NCI-H1105 treated with DMSO at 0.1 percent for 48 hours (cell line): ENCODE measurements around the gene HPD.

Experiments used
- DNase-seq: peaks from one replicate; lab custom pipeline; 2025; lab: John Stamatoyannopoulos, UW

The HPD gene

DNA sequence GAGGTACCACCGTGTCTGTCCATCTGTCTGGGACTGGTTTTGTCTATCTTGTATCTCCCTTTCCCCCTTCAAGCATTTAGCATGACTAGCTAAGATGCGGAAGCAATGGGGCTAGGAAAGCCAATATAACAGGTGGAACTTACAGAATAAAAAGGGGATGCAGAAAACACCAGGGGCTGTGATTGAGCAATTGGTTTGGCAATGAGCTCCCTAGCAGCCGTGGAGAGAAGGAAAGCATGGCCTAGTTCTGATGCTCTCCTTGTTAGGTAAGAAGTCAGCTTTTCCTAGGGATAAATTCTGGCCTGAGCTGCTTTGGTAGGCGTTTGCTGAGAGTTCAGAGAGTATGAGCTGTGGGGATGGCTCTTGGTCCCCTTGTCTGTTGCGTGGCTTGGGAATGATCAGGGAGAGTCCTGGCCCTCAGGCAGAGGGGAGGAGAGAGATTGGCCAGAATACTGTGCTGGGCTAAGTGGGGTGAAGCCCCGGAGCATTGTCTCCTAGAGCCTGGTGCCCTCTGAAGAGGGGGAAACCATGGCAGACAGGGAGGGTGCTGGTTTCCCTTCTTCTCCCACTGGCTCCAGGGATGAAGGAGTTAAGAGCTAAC is 47.7 kb downstream of the HPD start:
- DNase-seq, result no peak

DNA sequence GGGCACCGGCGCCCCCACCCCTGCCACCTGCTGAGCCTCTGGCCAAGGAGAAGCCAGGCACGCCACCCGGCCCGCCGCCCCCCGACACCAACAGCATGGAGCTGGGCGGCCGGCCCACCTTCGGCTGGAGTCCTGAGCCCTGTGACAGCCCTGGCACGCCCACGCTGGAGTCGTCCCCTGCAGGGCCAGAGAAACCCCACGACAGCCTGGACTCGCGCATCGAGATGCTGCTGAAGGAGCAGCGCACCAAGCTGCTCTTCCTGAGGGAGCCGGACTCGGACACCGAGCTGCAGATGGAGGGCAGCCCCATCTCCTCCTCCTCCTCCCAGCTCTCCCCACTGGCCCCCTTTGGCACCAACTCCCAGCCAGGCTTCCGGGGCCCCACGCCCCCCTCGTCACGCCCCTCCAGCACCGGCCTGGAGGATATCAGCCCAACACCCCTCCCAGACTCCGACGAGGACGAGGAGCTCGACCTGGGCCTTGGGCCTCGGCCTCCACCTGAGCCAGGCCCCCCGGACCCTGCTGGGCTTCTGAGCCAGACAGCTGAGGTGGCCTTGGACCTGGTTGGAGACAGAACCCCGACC is 48.3 kb downstream of the HPD start:
- no peak for DNase-seq

DNA sequence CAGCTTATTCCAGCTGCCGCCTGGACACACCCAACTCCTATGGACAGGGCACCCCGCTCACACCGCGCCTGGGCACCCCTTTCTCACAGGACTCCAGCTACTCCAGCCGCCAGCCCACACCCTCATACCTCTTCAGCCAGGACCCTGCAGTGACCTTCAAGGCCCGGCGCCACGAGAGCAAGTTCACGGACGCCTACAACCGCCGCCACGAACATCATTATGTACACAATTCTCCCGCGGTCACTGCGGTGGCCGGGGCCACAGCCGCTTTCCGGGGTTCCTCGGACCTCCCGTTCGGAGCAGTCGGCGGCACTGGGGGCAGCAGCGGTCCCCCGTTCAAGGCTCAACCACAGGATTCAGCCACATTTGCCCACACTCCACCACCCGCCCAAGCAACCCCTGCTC is 48.9 kb downstream of the HPD start:
- DNase-seq, result no peak

DNA sequence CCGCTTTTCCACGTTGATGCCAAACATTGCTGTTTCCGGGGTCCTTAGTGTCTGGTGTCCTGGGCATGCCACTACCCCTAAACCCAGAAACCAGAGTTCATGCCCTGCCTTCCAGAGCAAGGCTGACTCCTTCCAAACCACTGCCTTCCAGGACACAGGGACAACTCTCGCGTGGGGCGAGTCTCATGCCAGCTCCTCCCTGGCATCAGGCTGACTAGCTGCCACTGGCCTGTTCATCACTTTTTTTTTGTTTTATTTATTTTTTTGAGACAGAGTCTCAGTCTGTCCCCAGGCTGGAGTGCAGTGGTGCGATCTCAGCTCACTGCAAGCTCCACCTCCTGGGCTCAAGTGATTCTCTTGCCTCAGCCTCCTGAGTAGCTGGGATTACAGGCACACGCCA is 50.0 kb downstream of the HPD start:
- no peak for DNase-seq

DNA sequence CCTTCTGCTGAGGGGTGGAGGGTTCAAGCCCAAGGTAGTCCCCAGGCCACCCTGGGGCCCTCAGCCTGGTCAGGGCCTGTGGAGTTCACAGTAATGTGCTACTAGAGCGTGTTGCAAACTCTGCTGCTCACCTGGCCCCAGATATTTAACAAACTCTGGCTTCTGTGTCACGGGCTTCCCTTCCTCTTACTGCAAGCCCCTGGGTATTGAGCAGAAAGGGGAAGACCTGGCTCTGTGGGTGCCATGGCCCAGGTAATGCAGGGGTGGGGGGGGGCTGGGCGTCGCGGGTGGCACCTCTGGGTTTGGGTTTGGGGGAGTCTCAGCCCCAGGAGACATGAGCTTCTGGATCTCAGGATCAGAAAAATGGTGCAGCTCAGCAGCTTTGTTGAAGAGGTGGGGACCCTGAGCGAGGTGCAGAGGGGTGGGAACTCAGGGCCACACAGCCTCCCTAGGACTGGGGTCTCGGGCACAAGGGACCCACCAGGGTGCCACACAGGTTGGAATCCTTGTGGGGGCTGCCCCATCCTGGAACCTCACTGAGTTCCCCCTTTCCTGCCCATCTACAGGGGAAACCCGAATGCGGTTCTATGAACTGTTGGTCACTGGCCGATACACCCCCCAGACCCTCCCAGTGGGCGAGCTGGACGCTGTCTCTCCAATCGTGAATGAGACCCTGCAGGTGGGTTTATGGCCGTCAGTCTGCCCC is 50.9 kb downstream of the HPD start:
- no peak for DNase-seq

DNA sequence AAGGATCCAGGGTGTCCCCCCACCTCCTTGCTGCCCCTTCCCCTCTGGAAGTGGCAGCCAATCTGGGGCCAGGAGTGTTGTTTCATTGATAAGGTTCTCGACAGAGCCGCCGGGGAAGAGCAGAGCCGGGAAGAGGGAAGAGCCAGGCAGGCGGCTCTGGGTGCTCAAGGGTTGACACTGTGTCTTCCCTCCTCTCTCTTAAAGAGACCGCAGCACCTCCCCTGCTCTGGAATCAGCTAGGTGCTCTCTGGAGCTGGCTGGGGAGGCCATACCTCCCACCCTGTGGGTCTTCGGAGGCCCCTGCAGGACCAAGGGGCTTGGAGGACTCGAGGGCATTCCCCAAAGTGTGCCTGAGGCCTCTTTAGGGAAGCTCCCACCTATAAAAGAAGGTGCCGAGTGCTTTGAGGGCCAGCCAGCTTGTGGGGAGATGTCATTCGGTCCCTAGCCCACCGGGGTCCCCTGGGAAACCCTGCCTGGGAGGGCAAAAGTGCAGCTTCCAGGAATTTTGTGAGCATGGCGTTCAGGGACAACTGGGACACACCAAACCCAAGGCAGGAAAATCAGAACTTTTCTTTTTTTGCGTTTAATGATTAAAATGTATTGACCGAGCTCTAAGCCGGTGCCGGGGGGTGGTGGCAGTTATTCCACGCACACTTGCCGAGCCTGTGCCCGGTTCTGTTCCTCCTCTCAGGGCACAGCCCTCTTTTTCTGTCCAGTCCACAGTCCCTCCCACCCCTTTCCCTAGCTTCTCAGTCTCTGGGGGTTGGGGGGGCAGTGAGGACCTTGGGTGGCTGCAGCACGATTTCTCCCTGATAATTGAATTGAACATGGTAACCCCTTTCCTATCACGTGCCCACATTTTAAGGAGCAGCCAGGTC is 51.9 kb downstream of the HPD start:
- no peak for DNase-seq

DNA sequence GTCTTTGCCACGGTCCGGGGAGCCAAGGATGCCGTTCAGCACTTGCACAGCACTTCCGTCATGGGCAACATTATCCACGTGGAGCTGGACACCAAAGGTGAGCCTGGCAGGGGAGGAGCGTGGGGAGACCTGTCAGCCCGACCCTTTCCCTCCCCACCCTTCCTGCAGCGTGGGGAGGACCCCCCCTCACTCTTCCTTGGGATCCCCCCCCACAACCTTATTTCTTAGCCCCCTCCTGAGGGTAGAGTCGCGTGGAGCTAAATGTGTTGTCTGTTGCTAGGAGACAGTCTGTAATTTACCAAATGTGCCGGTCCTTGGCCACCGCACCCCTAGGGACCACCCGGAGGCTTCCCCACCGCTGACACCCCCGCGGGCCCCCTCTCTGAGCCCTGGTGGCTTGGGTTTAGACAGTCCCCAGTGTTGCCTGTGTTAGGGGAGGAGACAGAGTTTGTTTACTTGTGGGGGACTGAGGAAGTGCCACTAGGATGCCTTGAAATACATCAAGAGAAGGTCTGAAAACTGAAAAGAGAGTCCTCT is 52.6 kb downstream of the HPD start:
- DNase-seq, result no peak

DNA sequence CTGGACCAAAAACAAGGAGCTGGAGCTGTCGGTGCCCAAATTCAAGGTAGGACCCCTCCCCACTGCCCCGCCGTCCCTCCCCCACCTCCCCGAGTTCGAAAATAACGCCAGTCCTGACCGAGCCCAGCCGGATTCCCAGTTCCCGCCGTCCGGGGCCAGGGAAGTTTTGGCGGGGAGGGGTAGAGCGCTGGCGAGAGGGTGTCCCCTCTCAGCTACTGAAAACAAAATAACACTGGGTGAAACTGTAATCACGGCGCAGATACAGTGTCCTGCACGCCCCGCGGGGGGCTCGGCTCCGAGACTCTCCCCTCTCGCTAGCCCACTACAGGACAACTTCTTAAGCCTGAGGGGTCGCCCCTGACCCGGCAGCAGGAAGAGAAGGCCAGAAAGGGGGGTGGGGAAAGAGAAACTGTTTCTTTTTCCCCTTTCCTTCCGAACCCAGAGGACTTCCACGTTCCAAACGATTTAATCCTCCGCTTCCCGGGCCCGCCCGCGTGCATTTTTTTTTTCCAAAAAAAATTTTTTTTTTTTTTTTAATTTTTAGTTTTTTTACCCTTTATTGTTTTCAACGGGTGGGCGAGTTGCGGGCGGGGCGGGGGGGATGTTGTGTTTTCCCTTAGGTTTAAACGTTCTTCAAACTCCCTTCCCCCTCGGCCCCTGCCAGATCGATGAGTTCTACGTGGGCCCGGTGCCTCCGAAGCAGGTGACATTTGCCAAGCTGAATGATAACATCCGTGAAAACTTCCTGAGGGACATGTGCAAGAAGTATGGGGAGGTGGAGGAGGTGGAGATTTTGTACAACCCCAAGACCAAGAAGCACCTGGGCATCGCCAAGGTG is 53.3 kb downstream of the HPD start:
- DNase-seq, result peak; percentile 21

DNA sequence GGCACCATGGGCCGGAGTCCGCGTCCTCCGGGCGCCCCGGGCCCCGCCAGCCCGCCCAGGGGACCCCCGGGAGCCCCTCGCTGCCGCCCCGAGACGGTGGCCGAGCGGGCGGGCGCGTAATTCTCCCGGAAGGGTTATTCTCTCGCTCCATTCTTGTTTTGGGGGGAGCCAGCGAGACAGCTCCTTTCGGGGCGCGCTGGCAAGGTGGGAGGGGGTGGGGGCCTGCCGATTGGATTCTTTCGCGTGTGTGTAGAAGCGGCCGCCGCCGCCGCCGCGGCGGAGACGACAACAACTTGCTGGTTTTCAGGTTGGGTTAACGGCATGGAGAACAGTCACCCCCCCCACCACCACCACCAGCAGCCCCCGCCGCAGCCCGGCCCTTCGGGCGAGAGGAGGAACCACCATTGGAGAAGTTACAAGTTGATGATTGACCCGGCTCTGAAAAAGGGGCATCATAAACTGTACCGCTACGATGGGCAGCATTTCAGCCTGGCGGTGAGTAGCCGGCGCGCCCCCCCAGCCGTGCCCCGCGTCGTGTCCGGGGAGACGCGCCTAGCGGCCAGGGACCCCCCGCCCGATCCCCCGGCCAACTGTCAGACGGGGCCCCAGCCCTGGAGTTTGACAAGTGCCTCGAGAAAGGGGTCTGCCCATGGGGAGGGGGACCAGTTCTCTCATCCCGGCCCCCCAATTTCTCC is 54.1 kb downstream of the HPD start:
- DNase-seq, result peak; percentile 13

DNA sequence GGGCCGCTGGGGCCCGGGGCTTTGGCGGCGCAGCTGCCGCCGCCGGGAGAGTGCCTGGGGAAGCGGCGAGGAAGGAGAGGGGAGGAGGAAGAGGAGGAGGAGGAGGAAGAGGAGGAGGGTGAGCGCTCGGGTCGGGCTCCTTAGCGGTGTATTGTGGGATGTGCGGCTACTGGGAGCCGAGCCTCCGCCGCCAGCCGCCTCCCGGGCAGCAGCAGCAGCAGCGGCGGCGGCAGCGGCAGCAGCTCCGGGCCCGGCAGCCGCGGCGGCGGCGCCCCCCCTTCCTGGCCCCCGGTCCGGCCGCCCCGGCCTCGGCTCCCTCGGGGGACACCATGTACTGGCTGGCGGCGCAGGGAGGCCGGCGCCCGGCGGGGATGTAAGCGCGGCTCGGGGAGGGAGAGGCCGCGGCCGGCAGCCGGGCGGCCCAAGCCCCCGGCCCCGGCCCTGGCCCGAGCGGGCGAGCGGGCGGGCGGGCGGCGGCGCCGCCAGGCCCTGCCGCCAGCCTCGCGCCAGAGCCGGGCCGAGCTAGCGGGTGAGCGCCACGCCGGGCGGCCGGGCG is 54.7 kb downstream of the HPD start, which contains the start of gene SETD1B:
TSS of gene SETD1B (plus strand) at position 149 of the 556 bp plus-strand sequence. CDS start 729 bp downstream, outside the sequence.
- peak; percentile 39 for DNase-seq

DNA sequence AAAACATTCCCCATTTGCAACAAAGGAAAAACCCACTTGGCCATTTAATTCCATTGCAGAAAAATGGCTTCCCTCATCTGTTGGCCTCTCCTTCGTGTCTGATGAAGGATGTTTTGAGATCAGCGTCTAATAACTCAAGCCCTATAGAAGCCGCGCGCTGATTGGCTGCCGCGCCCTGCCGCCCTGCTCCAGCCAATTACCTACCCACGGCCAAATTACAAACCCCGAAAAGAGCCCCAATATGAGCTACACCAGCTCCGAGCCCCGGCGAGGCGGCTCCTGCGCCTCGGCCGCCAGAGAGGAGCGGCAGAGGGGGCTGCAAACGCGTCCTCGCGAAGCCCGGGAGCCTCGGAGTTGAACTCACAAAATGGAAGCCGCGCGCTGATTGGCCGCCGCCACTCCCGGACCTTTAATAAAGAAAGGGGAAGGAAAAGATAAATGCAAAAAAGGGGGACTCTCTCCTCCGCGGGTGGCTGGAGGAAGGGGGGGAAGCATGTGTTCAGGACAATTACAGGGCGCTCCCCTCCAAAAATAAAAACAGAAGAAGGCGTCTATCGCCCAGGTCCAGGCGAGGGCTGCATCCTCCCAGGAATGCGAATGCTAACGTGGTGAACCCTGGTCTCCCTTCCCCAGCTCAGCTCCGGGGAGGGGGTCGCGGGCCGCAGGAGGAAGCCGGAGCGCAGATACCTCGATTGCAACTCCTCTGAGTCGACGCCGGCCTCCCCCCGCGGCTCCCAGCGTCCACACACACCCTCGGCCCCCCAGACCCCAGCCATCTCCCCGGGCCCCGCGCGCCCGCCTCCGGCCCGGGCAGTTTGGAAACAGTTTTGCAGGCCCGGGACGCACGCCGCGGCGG is 55.6 kb downstream of the HPD start:
- DNase-seq, result peak; percentile 98

DNA sequence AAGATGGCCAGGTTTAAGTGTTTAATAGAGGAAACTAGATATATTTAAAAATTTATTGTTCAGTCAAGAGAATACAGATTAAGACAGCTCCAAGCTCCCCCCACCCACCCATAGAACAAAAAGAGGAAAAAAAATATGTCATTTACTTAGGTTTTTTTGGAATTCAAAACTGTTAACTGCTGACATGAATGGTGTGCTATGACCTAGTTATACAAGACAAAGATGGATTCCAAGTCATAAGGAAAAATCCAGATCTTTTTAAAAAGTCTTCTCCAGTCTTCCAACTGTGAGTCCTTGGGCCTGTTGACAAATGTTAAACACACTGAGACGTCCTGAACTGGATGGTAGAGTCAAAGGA is 56.2 kb downstream of the HPD start:
- no peak for DNase-seq

DNA sequence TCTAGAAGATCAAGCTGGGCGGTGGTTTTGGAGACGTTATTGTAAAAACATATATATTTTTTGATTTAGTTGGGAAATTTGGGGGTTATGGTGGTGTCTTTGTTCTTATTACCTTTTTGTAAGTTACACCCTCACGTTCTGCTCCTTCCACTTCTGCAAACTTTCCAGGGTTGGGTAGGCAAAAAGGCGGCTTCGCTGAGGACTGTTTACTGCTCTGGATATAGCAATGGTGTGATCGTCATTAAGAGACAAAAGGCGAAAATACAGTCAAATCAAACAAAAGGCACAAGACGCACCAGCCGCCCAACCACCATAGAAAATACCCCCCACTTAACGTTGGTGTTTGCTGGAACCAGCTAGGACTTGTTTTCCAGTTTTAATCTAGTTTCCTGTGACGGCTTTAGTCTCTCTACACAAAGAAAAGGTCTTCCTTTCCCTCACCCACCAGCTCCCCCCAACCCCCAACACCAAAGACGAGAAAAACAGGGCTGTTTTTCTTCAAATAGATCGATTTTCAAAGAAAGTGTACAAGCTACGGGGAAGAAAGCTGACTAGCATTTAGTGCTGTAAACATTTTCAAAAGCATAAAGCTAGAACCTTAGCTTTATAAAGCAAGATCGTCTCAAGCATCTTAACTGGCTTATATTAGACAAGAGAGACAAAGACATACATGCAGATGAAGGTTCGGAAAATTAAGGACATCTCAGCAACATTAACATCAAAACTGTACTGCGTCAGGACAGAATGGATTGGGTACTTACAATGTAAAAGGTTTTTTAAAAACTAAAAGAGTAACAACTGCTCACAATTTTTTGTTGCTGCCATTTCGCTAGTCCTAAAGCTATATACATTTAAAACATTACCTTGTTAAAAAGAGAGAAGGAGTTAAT is 56.8 kb downstream of the HPD start:
- peak; percentile 84 for DNase-seq

DNA sequence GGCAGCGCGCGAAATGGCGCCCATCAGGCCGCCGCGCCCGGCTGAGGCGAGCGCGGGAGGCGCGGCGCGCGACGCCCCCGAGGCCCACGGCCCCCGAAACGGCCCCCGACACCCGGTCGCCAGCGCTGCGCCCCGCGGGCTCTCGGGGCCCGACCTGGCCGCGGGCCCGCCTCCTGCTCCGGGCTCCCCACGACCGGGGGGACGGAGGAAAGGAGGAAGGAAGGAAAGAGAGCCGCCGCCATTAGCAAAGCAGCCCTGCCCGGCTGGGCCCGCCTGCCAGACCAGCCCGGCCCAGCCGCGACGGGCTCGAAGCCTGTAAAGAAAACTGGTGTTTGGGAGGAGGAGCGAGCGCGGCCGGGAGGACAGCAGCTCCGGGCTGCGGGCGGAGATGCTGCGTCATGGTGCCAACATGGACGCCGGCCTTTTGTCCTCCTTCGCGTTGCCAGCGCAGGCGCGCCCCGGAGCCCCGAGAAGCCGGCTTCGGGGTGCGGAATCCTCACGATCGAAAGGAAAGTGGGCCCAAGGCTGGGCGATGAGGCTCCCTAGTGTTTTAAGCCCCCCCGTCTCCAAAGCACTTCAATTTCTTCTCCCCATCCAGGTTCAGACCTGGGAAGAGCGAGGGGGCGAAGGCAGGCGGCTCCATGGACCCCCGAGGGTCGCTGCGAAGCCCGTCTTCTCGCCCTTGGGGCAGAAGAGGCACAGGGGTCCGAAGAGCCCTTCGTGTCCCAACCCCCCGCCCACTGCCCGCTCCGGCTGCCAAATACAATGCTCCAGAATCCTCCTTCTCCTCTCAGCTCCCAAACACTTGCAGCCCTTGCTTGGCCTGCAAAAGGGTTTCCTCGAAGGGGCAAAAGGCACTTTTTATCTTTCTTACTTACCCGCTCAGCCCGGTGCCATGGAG is 57.7 kb downstream of the HPD start:
- peak; percentile 75 for DNase-seq

DNA sequence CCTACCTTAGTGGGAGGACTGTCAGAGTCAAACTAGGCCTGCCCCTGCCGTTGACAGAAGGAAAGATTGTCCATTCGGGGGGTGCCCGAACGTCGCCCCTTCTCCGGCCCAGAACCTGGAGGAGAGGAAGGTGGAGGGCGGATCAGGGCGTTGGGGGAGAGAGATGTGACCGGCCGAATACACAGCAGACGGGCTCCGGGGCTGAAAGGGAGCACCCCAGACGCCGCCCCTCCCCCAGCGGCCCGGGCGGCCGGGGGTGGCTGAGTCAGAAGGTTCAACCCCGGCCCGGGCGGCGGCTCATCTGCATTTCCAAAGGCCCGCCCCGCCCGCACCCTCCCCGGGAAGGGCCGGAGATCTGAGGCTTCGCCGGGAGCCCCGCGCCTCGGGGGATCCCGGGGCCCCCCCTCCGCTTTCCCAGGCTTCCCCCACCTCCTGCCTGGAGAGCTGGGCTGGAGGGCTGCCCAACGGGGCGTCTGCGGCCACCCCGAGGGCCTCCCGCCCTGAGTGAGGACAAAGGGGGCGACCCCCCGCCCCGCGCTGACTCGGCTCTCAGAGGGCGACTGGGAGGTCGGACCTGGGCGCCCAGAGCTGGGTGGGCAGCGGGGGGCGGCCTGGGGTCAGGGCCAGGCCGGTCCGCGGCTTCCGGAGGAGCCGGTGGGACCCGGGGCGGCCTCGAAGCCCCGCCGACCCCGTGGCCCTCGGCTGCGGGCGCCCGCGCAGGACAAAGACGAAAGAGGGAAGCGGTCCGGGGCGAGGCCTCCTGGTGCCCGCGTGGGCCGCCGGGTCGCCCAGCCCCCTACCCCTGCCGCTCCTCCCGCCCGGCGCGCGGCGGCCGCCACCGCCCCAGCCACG is 58.6 kb downstream of the HPD start:
- peak; percentile 80 for DNase-seq

DNA sequence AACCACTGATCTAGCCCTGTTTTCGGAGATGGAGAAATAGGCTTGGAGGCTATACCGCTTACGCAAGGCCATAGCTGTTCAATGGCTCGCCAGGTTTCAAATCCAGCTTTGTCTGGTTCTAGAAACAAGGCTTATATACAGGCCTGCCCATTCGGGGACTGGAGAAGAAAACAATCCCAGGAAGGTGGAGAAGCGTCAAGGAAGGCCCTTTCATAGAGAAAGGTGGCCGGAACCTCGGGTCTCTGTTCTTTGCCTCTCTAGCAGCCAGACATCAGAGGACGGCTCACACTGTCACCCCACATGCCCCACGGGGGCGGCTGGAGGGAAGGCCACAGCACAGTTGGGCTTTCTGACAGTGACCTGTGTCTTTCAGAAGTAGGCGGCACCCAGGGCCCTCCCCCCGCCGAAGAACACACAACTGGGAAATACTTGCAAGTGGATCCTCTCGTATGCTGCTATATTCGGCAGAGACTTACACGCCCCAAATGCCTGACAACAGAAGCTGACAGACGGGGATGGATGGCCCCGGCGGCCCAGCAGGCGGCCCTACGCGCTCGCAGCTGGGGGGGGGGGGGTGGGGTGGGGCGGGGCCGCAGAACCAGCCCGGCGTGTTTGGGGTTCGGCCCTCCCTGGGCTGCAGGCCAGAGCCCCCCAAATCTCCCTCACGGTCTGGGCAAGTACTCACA is 59.4 kb downstream of the HPD start:
- DNase-seq, result peak; percentile 81
